Activated CD8-positive, alpha-beta T cell treated with anti-CD3 and anti-CD28 coated beads for 36 hours (primary cell): Measurements from ENCODE around the gene TUBA4A. TPM values are rescaled to one million over a fixed set of nuclear protein-coding genes. Genes with fewer than 3 reads are reported as not detected.
A peak's percentile ranks its signal among the peaks of the same experiment; 100 is the strongest.

Source experiments
- ATAC-seq: fragments of 200-7000 bp; cut with Tn5 transposase; one replicate; pipeline ENCODE4 v1.10.0; 2021; ENCODE audit warnings: mild to moderate bottlenecking, moderate library complexity
- CTCF ChIA-PET: fragments of 350-600 bp; sonication (Branson Sonifier 250); formaldehyde crosslinking; loops from one replicate; lab custom pipeline; 2021; ENCODE audit warnings: antibody characterized with exemption; lab: Charles Lee
- POLR2A ChIA-PET: fragments of 350-600 bp; sonication (Branson Sonifier 250); formaldehyde crosslinking; loops from one replicate; lab custom pipeline; 2021; ENCODE audit warnings: antibody characterized with exemption; lab: Charles Lee
- DNase-seq: peaks from one replicate; pipeline ENCODE4 v3.0.0-alpha.2; 2020
- H3K27ac Mint-ChIP-seq: one replicate; pipeline ENCODE4 v1.8.0; 2021; ENCODE audit warnings: mild to moderate bottlenecking, mixed read lengths
- H3K27me3 Mint-ChIP-seq: one replicate; pipeline ENCODE4 v1.8.0; 2021; ENCODE audit warnings: mixed read lengths
- H3K36me3 Mint-ChIP-seq: one replicate; pipeline ENCODE4 v1.8.0; 2021; ENCODE audit warnings: low read depth, mixed read lengths
- H3K4me1 Mint-ChIP-seq: one replicate; pipeline ENCODE4 v1.8.0; 2021; ENCODE audit warnings: low read depth, mixed read lengths
- H3K4me3 Mint-ChIP-seq: one replicate; pipeline ENCODE4 v1.8.0; 2021; ENCODE audit warnings: mild to moderate bottlenecking, moderate library complexity, mixed read lengths
- H3K9me3 Mint-ChIP-seq: one replicate; pipeline ENCODE4 v1.8.0; 2021; ENCODE audit warnings: mixed read lengths
- CTCF ChIP-seq: fragments of 200-600 bp; IDR thresholded peaks from one replicate; pipeline ENCODE4 v1.8.0; 2022; ENCODE audit warnings: antibody characterized with exemption, mild to moderate bottlenecking
- intact Hi-C: fragments of 100-400 bp; cut with micrococcal nuclease; formaldehyde crosslinking; loops from one replicate; pipeline ENCODE4 v1.10.0; 2022
- total RNA-seq, 2 experiments: library from RNA; stranded (reverse); gene quantifications; one replicate each; pipeline ENCODE4 v1.2.3, GENCODE V29; 2021

TUBA4A gene
- total RNA-seq, 2 experiments from 2014 or later: 226 TPM

- TF ChIP-seq CTCF: peak; percentile 99
- Mint-ChIP-seq H3K36me3 (no peaks in the 10 kb centered on the region), H3K27ac (peak overlapping the region; percentile 77), H3K9me3 (no peaks in the 10 kb centered on the region), H3K27me3 (peaks cover 3% of the 10 kb centered on the region), H3K4me3 (peak overlapping the region; percentile 64), H3K4me1 (peaks cover 32% of the 10 kb centered on the region)
- ChIA-PET POLR2A (interaction anchor here (0.6 to 4.9 kb wide), 8 partner anchors 9 to 94 kb away, joined by 3 to 41 read pairs (median 8); partner anchors contain the start of genes ABCB6, ANKZF1, ATG9A and DNAJB2), CTCF (interaction anchor here (0.6 to 13.0 kb wide), 64 partner anchors 10 to 397 kb away, joined by 3 to 336 read pairs (median 5); partner anchors contain the start of genes ABCB6, ANKZF1, ATG9A and CNPPD1)
- peak; percentile 90 for DNase-seq
- intact Hi-C loops: loop anchor here (2.0 to 5.0 kb wide), 3 partner anchors 16 to 67 kb away; partner anchors contain the start of genes ANKZF1, ATG9A, DNAJB2 and GLB1L
- ATAC-seq: peak; percentile 93
Observed at GRCh38 chr2:219294356-219295351, 40.9 kb upstream of the TUBA4A start.

- H3K4me3 Mint-ChIP-seq: peak overlapping the region; percentile 64
- TF ChIP-seq CTCF: no peak
- POLR2A ChIA-PET: interaction anchor here (0.7 to 4.9 kb wide), 5 partner anchors 9 to 40 kb away, joined by 3 to 41 read pairs (median 10); partner anchors contain the start of genes DNAJB2, TUBA4A and TUBA4B
- peak overlapping the region; percentile 77 for H3K27ac Mint-ChIP-seq
- H3K36me3 Mint-ChIP-seq: no peaks in the 10 kb centered on the region
- ATAC-seq (no peak), DNase-seq (no peak)
- H3K27me3 Mint-ChIP-seq: no peaks in the 10 kb centered on the region
- CTCF ChIA-PET: interaction anchor here (1.0 to 13.0 kb wide), 14 partner anchors 14 to 396 kb away, joined by 3 to 336 read pairs (median 14); partner anchors contain the start of genes CNPPD1, DNAJB2, GLB1L and NHEJ1
- intact Hi-C loops: loop anchor here (2.0 kb wide), 1 partner anchor 15 kb away; the partner anchor contains the start of gene DNAJB2
- peaks cover 28% of the 10 kb centered on the region for H3K4me1 Mint-ChIP-seq
- H3K9me3 Mint-ChIP-seq: no peaks in the 10 kb centered on the region
Observed at GRCh38 chr2:219293736-219294231, 40.1 kb upstream of the TUBA4A start.

- intact Hi-C loops: no loop called here
- no peak for DNase-seq
- no peak for TF ChIP-seq CTCF
Observed at GRCh38 chr2:219292616-219293015, 38.9 kb upstream of the TUBA4A start.

GRCh38 chr2:219291910-219292490 lies 38.3 kb upstream of the TUBA4A start:
- peaks cover 21% of the 10 kb centered on the region for H3K4me1 Mint-ChIP-seq
- H3K4me3 Mint-ChIP-seq: no peak overlapping the region
- H3K9me3 Mint-ChIP-seq: no peaks in the 10 kb centered on the region
- intact Hi-C loops: no loop called here
- CTCF ChIA-PET: interaction anchor here (1.2 to 13.0 kb wide), 7 partner anchors 8 to 133 kb away, joined by 3 to 336 read pairs (median 5); partner anchors contain the start of genes ANKZF1, ATG9A, DNAJB2 and GLB1L
- POLR2A ChIA-PET: interaction anchor here (1.0 to 4.9 kb wide), 3 partner anchors 13 to 86 kb away, joined by 3 to 41 read pairs (median 6); partner anchors contain the start of genes ANKZF1, ATG9A, DNAJB2 and ZFAND2B
- H3K27ac Mint-ChIP-seq: no peak overlapping the region
- no peak for DNase-seq
- no peaks in the 10 kb centered on the region for H3K36me3 Mint-ChIP-seq
- TF ChIP-seq CTCF: no peak
- ATAC-seq: no peak
- no peaks in the 10 kb centered on the region for H3K27me3 Mint-ChIP-seq

More at GRCh38 chr2:219292616-219293015, 38.9 kb upstream of the TUBA4A start:
- ChIA-PET CTCF (interaction anchor here (1.2 to 13.0 kb wide), 4 partner anchors 13 to 133 kb away, joined by 3 to 336 read pairs (median 28); partner anchors contain the start of genes ANKZF1, ATG9A, DNAJB2 and GLB1L), POLR2A (interaction anchor here (1.3 to 4.9 kb wide), 4 partner anchors 10 to 63 kb away, joined by 3 to 41 read pairs (median 16); partner anchors contain the start of genes ANKZF1, ATG9A, DNAJB2 and TUBA4A)
- no peak for ATAC-seq
- no peaks in the 10 kb centered on the region for H3K36me3 Mint-ChIP-seq
- no peaks in the 10 kb centered on the region for H3K27me3 Mint-ChIP-seq
- no peak overlapping the region for H3K27ac Mint-ChIP-seq
- peaks cover 25% of the 10 kb centered on the region for H3K4me1 Mint-ChIP-seq
- H3K4me3 Mint-ChIP-seq: no peak overlapping the region
- no peaks in the 10 kb centered on the region for H3K9me3 Mint-ChIP-seq
